ENCODE data around the gene ST8SIA2.

The ST8SIA2 gene

DNA sequence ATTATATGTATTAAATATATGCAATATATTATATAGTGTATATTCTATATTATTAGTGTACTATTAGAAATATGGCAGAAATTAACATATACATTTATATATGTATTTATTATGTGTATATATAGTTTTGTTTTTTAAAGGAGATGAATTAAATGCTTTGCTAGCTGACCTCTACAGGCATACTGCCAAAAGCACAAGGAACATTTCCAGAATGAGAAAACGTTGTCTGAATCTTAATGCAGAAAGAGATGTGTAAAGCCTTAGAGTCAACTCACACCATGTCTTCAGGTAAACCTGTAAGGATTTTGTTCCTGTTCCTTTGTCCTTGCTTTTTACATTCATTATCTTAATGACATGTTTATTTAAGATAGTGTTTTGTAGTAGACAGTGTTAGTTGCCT is 111.9 kb downstream of the ST8SIA2 start:
- no peak overlapping the region for H3K4me3 ChIP-seq (ENCODE audit: low read depth, low read length)
- DNase-seq (ENCODE audit: low read depth, low spot score), result no peak
- ChIA-PET POLR2A (no interaction called here), CTCF (interaction anchor here (1.4 kb wide), 1 partner anchor 16 kb away, joined by 4 read pairs; no protein-coding TSS in a partner anchor)
- TF ChIP-seq, protein P1, sequence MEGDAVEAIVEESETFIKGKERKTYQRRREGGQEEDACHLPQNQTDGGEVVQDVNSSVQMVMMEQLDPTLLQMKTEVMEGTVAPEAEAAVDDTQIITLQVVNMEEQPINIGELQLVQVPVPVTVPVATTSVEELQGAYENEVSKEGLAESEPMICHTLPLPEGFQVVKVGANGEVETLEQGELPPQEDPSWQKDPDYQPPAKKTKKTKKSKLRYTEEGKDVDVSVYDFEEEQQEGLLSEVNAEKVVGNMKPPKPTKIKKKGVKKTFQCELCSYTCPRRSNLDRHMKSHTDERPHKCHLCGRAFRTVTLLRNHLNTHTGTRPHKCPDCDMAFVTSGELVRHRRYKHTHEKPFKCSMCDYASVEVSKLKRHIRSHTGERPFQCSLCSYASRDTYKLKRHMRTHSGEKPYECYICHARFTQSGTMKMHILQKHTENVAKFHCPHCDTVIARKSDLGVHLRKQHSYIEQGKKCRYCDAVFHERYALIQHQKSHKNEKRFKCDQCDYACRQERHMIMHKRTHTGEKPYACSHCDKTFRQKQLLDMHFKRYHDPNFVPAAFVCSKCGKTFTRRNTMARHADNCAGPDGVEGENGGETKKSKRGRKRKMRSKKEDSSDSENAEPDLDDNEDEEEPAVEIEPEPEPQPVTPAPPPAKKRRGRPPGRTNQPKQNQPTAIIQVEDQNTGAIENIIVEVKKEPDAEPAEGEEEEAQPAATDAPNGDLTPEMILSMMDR (IDR thresholded peaks at IDR 0.05; ENCODE audit: insufficient read depth, low read length, missing control alignments), result no peak

DNA sequence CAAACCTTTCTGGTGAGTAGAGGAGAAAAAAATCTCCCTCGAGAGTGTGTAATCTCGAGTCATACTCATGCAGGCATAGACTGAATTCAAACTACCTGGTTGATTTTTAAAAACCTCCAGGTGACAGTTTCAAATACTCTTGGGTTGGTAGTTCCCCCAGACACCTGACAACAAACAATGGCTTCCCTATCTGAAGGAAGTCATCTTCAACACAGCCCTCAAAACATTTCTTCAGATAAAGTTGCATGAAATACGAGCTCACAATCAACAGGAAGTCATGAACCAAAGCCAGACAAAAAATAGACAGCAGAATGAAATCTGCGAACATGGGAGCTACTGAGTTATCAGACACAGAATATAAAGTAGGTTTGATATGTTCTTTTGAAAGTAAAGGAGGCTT is 112.8 kb downstream of the ST8SIA2 start:
- TF ChIP-seq, protein P1 (IDR thresholded peaks at IDR 0.05; ENCODE audit: insufficient read depth, low read length, missing control alignments), result no peak
- ChIA-PET POLR2A (no interaction called here), CTCF (interaction anchor here (1.4 kb wide), 1 partner anchor 15 kb away, joined by 4 read pairs; no protein-coding TSS in a partner anchor)
- DNase-seq (ENCODE audit: low read depth, low spot score), result no peak
- no peak overlapping the region for H3K4me3 ChIP-seq (ENCODE audit: low read depth, low read length)

DNA sequence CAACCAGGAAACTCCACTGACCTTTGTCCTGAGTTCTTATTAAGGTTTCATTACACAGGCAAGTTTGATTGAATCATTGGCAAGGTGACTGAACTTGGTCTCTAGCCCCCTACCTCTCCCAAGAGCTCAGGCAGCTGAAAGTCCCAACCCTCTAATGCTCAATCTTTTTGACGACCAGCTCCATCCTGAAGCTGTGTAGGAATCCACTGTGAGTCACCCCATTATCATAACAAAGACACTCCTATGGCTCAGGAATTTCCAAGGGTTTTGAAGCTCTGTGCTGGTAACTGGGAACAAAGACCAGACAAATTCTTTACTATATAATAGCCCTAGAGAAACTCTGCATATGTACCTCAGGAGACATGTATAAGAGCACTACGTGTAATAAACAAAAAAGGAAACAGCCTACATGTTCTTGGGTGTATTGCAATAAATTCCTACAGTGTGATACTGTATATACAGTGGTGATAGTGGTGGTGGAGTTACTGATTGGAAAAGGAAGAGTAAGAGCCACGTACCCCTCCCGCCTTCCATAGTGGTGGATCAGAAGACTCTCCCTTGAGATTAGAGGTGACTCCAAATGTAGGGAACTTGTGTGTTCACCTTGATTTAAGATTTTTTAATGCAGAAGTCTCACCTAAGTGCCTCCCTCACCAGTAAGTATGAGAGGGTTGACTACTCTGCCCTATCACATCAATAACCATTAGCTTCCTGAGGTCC is 116.6 kb downstream of the ST8SIA2 start:
- TF ChIP-seq, protein P1 (IDR thresholded peaks at IDR 0.05; ENCODE audit: insufficient read depth, low read length, missing control alignments), result no peak
- ChIA-PET POLR2A (no interaction called here), CTCF (no interaction called here)
- H3K4me3 ChIP-seq (ENCODE audit: low read depth, low read length), result no peak overlapping the region
- no peak for DNase-seq (ENCODE audit: low read depth, low spot score)

All from AG04449 (cell line).